HAP-1 (cell line): Measurements from ENCODE around the gene IKZF2.

Experiments
- DNase-seq, 2 experiments: peaks; one replicate each; pipeline ENCODE4 v3.0.0-alpha.2; 2016 to 2020; ENCODE audit warnings: low spot score in 2 of 2
- H3K27me3 ChIP-seq: fragments of 250-450 bp; sonication (Bioruptor Pico); 2 replicates; pipeline ENCODE4 v1.5.1; 2020; ENCODE audit warnings: low read depth, mild to moderate bottlenecking, moderate library complexity
- H3K36me3 ChIP-seq: fragments of 250-450 bp; sonication (Bioruptor Pico); replicated peaks from 2 replicates; pipeline ENCODE4 v1.5.1; 2020; ENCODE audit warnings: mild to moderate bottlenecking
- H3K4me1 ChIP-seq: fragments of 250-450 bp; sonication (Bioruptor Pico); 2 replicates; pipeline ENCODE4 v1.5.1; 2020; ENCODE audit warnings: mild to moderate bottlenecking
- H3K4me3 ChIP-seq: fragments of 250-450 bp; sonication (Bioruptor Pico); 2 replicates; pipeline ENCODE4 v1.5.1; 2020; ENCODE audit warnings: mild to moderate bottlenecking, moderate library complexity
- H3K9me3 ChIP-seq: fragments of 250-450 bp; sonication (Bioruptor Pico); 2 replicates; pipeline ENCODE4 v1.5.1; 2020; ENCODE audit warnings: mild to moderate bottlenecking, moderate library complexity
- in situ Hi-C: fragments of 300-500 bp; cut with MboI; formaldehyde crosslinking; loops from 3 replicates; pipeline ENCODE4 v1.14.3; 2020; ENCODE audit warnings: low sequenced_read_pairs, inconsistent platforms, mixed read lengths

IKZF2 gene

GRCh38 chr2:212957624-212958023 is 193.8 kb downstream of the IKZF2 start:
- H3K4me3 ChIP-seq: no peak overlapping the region
- no peaks in the 10 kb centered on the region for H3K4me1 ChIP-seq
- no peaks in the 10 kb centered on the region for H3K27me3 ChIP-seq
- H3K36me3 ChIP-seq: no peaks in the 10 kb centered on the region
- in situ Hi-C loops: no loop called here
- H3K9me3 ChIP-seq: no peaks in the 10 kb centered on the region
- no peak for DNase-seq

GRCh38 chr2:212956665-212957607 is 194.5 kb downstream of the IKZF2 start:
- in situ Hi-C loops: no loop called here
- no peaks in the 10 kb centered on the region for H3K9me3 ChIP-seq
- H3K4me1 ChIP-seq: no peaks in the 10 kb centered on the region
- DNase-seq: no peak
- no peaks in the 10 kb centered on the region for H3K27me3 ChIP-seq
- no peaks in the 10 kb centered on the region for H3K36me3 ChIP-seq
- H3K4me3 ChIP-seq: no peak overlapping the region

GRCh38 chr2:212953170-212953920 is 198.1 kb downstream of the IKZF2 start:
- H3K9me3 ChIP-seq: no peaks in the 10 kb centered on the region
- in situ Hi-C loops: no loop called here
- no peaks in the 10 kb centered on the region for H3K4me1 ChIP-seq
- H3K36me3 ChIP-seq: no peaks in the 10 kb centered on the region
- no peak for DNase-seq
- no peak overlapping the region for H3K4me3 ChIP-seq
- no peaks in the 10 kb centered on the region for H3K27me3 ChIP-seq

GRCh38 chr2:212949786-212950185 is 201.6 kb downstream of the IKZF2 start:
- H3K36me3 ChIP-seq: no peaks in the 10 kb centered on the region
- DNase-seq: no peak
- H3K27me3 ChIP-seq: 0 out of 2 replicates have a peak, but pooled peaks cover 2% of the 10 kb centered on the region
- no peak overlapping the region for H3K4me3 ChIP-seq
- no peaks in the 10 kb centered on the region for H3K4me1 ChIP-seq
- no peaks in the 10 kb centered on the region for H3K9me3 ChIP-seq
- in situ Hi-C loops: no loop called here
